H4 (cell line): ENCODE data around the gene BCL3. TPM values are rescaled to one million over a fixed set of nuclear protein-coding genes. Genes with fewer than 3 reads are reported as not detected.
"Not testable (repeated sequence)": the region's sequence is repeated elsewhere in the genome, so short reads cannot be mapped to it uniquely, and the experiment has no call there.

Experiments
- DNase-seq: peaks from one replicate; pipeline ENCODE4 v3.0.0-alpha.2; 2015; ENCODE audit warnings: low spot score
- total RNA-seq: library from RNA; depleted of rRNA; stranded (reverse); fragments of >200 nt; shearing (Covaris generic); gene quantifications from 2 replicates; pipeline ENCODE4 v1.2.3, GENCODE V29; 2014

BCL3 gene
- total RNA-seq, 1 experiment from 2014 or later = 7.8 TPM

- DNase-seq = no peak
Observed at GRCh38 chr19:44757735-44758505, 9.4 kb downstream of the BCL3 start.

GRCh38 chr19:44758596-44758995 is 10.1 kb downstream of the BCL3 start:
- no peak for DNase-seq

- DNase-seq = no peak
Observed at GRCh38 chr19:44759083-44759804, 10.7 kb downstream of the BCL3 start.

GRCh38 chr19:44762038-44762437 is 13.5 kb downstream of the BCL3 start:
- DNase-seq = no peak

- DNase-seq = no peak
Observed at GRCh38 chr19:44765033-44765948, 16.8 kb downstream of the BCL3 start.

GRCh38 chr19:44765949-44766335 is 17.4 kb downstream of the BCL3 start:
- DNase-seq = no peak

GRCh38 chr19:44767295-44768180 is 19.0 kb downstream of the BCL3 start:
- DNase-seq = no peak

- peak; percentile 84 for DNase-seq
Observed at GRCh38 chr19:44770550-44771257, 22.2 kb downstream of the BCL3 start.

- not testable (repeated sequence) for DNase-seq
Observed at GRCh38 chr19:44772144-44772543, 23.6 kb downstream of the BCL3 start.

- no peak for DNase-seq
Observed at GRCh38 chr19:44772959-44773358, 24.5 kb downstream of the BCL3 start.

GRCh38 chr19:44775676-44776240 is 27.2 kb downstream of the BCL3 start:
- DNase-seq = no peak

GRCh38 chr19:44776402-44777096 is 28.0 kb downstream of the BCL3 start:
- no peak for DNase-seq

- DNase-seq = no peak
Observed at GRCh38 chr19:44777715-44778347, 29.3 kb downstream of the BCL3 start, which contains the start of gene CBLC. TSS of gene CBLC (plus strand) at chr19:44777890. CDS start at chr19:44777932, 42 bp downstream.

GRCh38 chr19:44779150-44779549 is 30.6 kb downstream of the BCL3 start:
- DNase-seq = no peak

GRCh38 chr19:44781694-44782093 is 33.2 kb downstream of the BCL3 start:
- DNase-seq = not testable (repeated sequence)

GRCh38 chr19:44782729-44783128 is 34.2 kb downstream of the BCL3 start:
- DNase-seq = no peak

GRCh38 chr19:44783545-44783944 is 35.0 kb downstream of the BCL3 start:
- no peak for DNase-seq

GRCh38 chr19:44785271-44785670 is 36.8 kb downstream of the BCL3 start:
- DNase-seq = no peak

- no peak for DNase-seq
Observed at GRCh38 chr19:44785993-44786392, 37.5 kb downstream of the BCL3 start.
